GM18507 (cell line): ENCODE data around the gene FHIT.
A peak's percentile ranks its signal among the peaks of the same experiment; 100 is the strongest.

Experiments used
- DNase-seq: peaks from one replicate; pipeline ENCODE4 v3.0.0; 2011; ENCODE audit warnings: low read depth; ENCODE audit not compliant: insufficient read length; ENCODE audit errors: extremely low spot score
- FAIRE-seq: peaks from 2 replicates; lab custom pipeline; 2011; peaks lifted over from hg19 to GRCh38; lab: Jason Lieb, UNC

The FHIT gene

GRCh38 chr3:59759298-59760031, 1491.8 kb downstream of the FHIT start:
- no peak for FAIRE-seq
- DNase-seq: no peak

- DNase-seq (no peak), FAIRE-seq (no peak)
Measured at GRCh38 chr3:59758672-59759071, 1492.6 kb downstream of the FHIT start.

GRCh38 chr3:59756934-59757333, 1494.3 kb downstream of the FHIT start:
- FAIRE-seq (no peak), DNase-seq (no peak)

- FAIRE-seq: no peak
- no peak for DNase-seq
Measured at GRCh38 chr3:59754456-59755129, 1496.7 kb downstream of the FHIT start.

GRCh38 chr3:59753808-59754450, 1497.3 kb downstream of the FHIT start:
- FAIRE-seq (no peak), DNase-seq (no peak)

- FAIRE-seq: no peak
Measured at GRCh38 chr3:59752925-59753324, 1498.3 kb downstream of the FHIT start.

GRCh38 chr3:59751606-59752005, 1499.6 kb downstream of the FHIT start:
- no peak for DNase-seq
- FAIRE-seq: no peak

More at GRCh38 chr3:59752925-59753324, 1498.3 kb downstream of the FHIT start:
- no peak for DNase-seq

- FAIRE-seq (no peak), DNase-seq (no peak)
Measured at GRCh38 chr3:59750391-59750790, 1500.9 kb downstream of the FHIT start.

GRCh38 chr3:59749291-59749690, 1502.0 kb downstream of the FHIT start:
- FAIRE-seq: no peak
- no peak for DNase-seq

GRCh38 chr3:59746585-59746984, 1504.7 kb downstream of the FHIT start:
- no peak for FAIRE-seq

GRCh38 chr3:59737241-59737640, 1514.0 kb downstream of the FHIT start:
- FAIRE-seq (no peak), DNase-seq (no peak)

More at GRCh38 chr3:59746585-59746984, 1504.7 kb downstream of the FHIT start:
- DNase-seq: no peak

GRCh38 chr3:59734061-59734460, 1517.2 kb downstream of the FHIT start:
- FAIRE-seq (no peak), DNase-seq (no peak)

- FAIRE-seq (no peak), DNase-seq (no peak)
Measured at GRCh38 chr3:59733041-59733809, 1518.0 kb downstream of the FHIT start.

GRCh38 chr3:59731943-59732342, 1519.3 kb downstream of the FHIT start:
- FAIRE-seq (peak; percentile 72), DNase-seq (no peak)

- FAIRE-seq (no peak), DNase-seq (no peak)
Measured at GRCh38 chr3:59730591-59730990, 1520.7 kb downstream of the FHIT start.

- no peak for DNase-seq
- no peak for FAIRE-seq
Measured at GRCh38 chr3:59728587-59728908, 1522.7 kb downstream of the FHIT start.

GRCh38 chr3:59727902-59728586, 1523.2 kb downstream of the FHIT start:
- DNase-seq (no peak), FAIRE-seq (no peak)

GRCh38 chr3:59726279-59726678, 1525.0 kb downstream of the FHIT start:
- DNase-seq: no peak
- FAIRE-seq: no peak

- FAIRE-seq: no peak
- no peak for DNase-seq
Measured at GRCh38 chr3:59717679-59718205, 1533.5 kb downstream of the FHIT start.
